Activated naive CD4-positive, alpha-beta T cell treated with anti-CD3 and anti-CD28 coated beads, Interleukin-2, amount 50 U/mL, for 24 hours (primary cell): ENCODE data around the gene SPAST.
"Not testable (repeated sequence)": the region's sequence is repeated elsewhere in the genome, so short reads cannot be mapped to it uniquely, and the experiment has no call there.

Source experiments
- H3K27ac Mint-ChIP-seq: one replicate; pipeline ENCODE4 v1.8.0; 2021; ENCODE audit warnings: mild to moderate bottlenecking, mixed read lengths
- H3K27me3 Mint-ChIP-seq: one replicate; pipeline ENCODE4 v1.8.0; 2021; ENCODE audit warnings: mixed read lengths
- H3K36me3 Mint-ChIP-seq: one replicate; pipeline ENCODE4 v1.8.0; 2021; ENCODE audit warnings: mixed read lengths
- H3K4me1 Mint-ChIP-seq: one replicate; pipeline ENCODE4 v1.8.0; 2021; ENCODE audit warnings: mixed read lengths
- H3K4me3 Mint-ChIP-seq: one replicate; pipeline ENCODE4 v1.8.0; 2021; ENCODE audit warnings: mild to moderate bottlenecking, mixed read lengths
- H3K9me3 Mint-ChIP-seq: one replicate; pipeline ENCODE4 v1.8.0; 2021; ENCODE audit warnings: mixed read lengths

Gene SPAST

GRCh38 chr2:32172870-32173269, 109.5 kb downstream of the SPAST start:
- Mint-ChIP-seq H3K4me1 (peaks cover 28% of the 10 kb centered on the region), H3K4me3 (no peak overlapping the region), H3K9me3 (no peaks in the 10 kb centered on the region), H3K27ac (no peak overlapping the region), H3K27me3 (no peaks in the 10 kb centered on the region), H3K36me3 (peaks cover 19% of the 10 kb centered on the region)

- Mint-ChIP-seq H3K36me3 (peaks cover 4% of the 10 kb centered on the region), H3K27ac (no peak overlapping the region), H3K27me3 (no peaks in the 10 kb centered on the region), H3K9me3 (no peaks in the 10 kb centered on the region), H3K4me3 (no peak overlapping the region), H3K4me1 (peaks cover 1% of the 10 kb centered on the region)
Measured at GRCh38 chr2:32182667-32183066, 119.3 kb downstream of the SPAST start.

- peaks cover 19% of the 10 kb centered on the region for H3K4me1 Mint-ChIP-seq
- H3K27me3 Mint-ChIP-seq: no peaks in the 10 kb centered on the region
- H3K27ac Mint-ChIP-seq: peak overlapping the region; percentile 88
- H3K36me3 Mint-ChIP-seq: peaks cover 17% of the 10 kb centered on the region
- H3K9me3 Mint-ChIP-seq: no peaks in the 10 kb centered on the region
- no peak overlapping the region for H3K4me3 Mint-ChIP-seq
Measured at GRCh38 chr2:32189011-32189410, 125.7 kb downstream of the SPAST start.

GRCh38 chr2:32192418-32192817, 129.1 kb downstream of the SPAST start:
- Mint-ChIP-seq H3K4me1 (peaks cover 19% of the 10 kb centered on the region), H3K27me3 (no peaks in the 10 kb centered on the region), H3K4me3 (no peak overlapping the region), H3K27ac (no peak overlapping the region), H3K9me3 (no peaks in the 10 kb centered on the region), H3K36me3 (peaks cover 16% of the 10 kb centered on the region)

GRCh38 chr2:32200814-32201213, 137.5 kb downstream of the SPAST start:
- H3K9me3 Mint-ChIP-seq: no peaks in the 10 kb centered on the region
- peaks cover 24% of the 10 kb centered on the region for H3K36me3 Mint-ChIP-seq
- H3K27ac Mint-ChIP-seq: no peak overlapping the region
- H3K27me3 Mint-ChIP-seq: no peaks in the 10 kb centered on the region
- no peak overlapping the region for H3K4me3 Mint-ChIP-seq
- H3K4me1 Mint-ChIP-seq: no peaks in the 10 kb centered on the region

GRCh38 chr2:32203428-32203827, 140.1 kb downstream of the SPAST start:
- H3K4me1 Mint-ChIP-seq, H3K4me3 Mint-ChIP-seq, H3K27me3 Mint-ChIP-seq, H3K9me3 Mint-ChIP-seq: not testable (repeated sequence)
- Mint-ChIP-seq H3K36me3 (peaks cover 17% of the 10 kb centered on the region), H3K27ac (peak overlapping the region; percentile 30)
